Measurements from ENCODE around the gene FGF9. TPM values are rescaled to one million over a fixed set of nuclear protein-coding genes. Genes with fewer than 3 reads are reported as not detected.

FGF9 gene
- total RNA-seq, 1 experiment from 2014 or later: not detected

DNA sequence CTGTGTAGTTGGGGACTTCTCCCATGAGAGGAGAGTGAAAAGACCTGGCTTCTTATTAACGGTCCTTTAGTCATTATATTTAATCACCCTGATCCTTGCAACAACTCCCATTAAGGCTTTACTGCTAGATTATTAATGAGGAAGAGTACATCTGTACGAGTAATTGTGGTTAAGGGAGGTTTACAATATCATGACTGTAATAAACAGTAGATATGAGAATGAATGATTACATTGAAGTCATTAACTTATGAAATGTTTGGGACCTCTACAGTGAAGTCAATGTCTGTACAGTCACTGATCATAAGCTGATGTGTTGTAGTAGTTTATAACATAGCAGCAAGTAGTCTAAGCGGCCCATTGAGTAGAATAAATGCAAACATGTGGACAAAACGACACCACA, 24.7 kb downstream of the FGF9 start:
- intact Hi-C loops (cut with micrococcal nuclease): no loop called here
- CTCF ChIA-PET: no interaction called here
- Histone ChIP-seq H3K9ac (ENCODE audit: low read length) (no peak overlapping the region), H4K20me1 (ENCODE audit: low read length) (no peaks in the 10 kb centered on the region), H3K4me2 (ENCODE audit: low read length) (no peak overlapping the region), H2AFZ (ENCODE audit: low read length) (no peak overlapping the region), H3K79me2 (ENCODE audit: low read length) (no peaks in the 10 kb centered on the region), H3K27ac (ENCODE audit: low read length) (no peak overlapping the region), H3K27me3 (ENCODE audit: low read length) (peaks cover 66% of the 10 kb centered on the region), H3K36me3 (ENCODE audit: low read depth, low read length) (no peaks in the 10 kb centered on the region), H3K9me2 (replicated peaks; ENCODE audit: low read length) (no peaks in the 10 kb centered on the region), H3F3A (ENCODE audit: low read length, unreplicated experiment) (no peaks in the 10 kb centered on the region), H3K9me3 (ENCODE audit: low read length) (no peaks in the 10 kb centered on the region), H3K4me1 (ENCODE audit: insufficient read depth, low read length) (no peaks in the 10 kb centered on the region), H3K4me3 (ENCODE audit: low read length) (no peak overlapping the region)
- DNase-seq (no peak), ATAC-seq (no peak)
- TF ChIP-seq EZH2phosphoT487 (IDR thresholded peaks at IDR 0.05; ENCODE audit: borderline replicate concordance, low read length) (no peak), EZH2 (IDR thresholded peaks at IDR 0.05; ENCODE audit: low read length, unreplicated experiment) (no peak)
- TF ChIP-seq, protein P1, sequence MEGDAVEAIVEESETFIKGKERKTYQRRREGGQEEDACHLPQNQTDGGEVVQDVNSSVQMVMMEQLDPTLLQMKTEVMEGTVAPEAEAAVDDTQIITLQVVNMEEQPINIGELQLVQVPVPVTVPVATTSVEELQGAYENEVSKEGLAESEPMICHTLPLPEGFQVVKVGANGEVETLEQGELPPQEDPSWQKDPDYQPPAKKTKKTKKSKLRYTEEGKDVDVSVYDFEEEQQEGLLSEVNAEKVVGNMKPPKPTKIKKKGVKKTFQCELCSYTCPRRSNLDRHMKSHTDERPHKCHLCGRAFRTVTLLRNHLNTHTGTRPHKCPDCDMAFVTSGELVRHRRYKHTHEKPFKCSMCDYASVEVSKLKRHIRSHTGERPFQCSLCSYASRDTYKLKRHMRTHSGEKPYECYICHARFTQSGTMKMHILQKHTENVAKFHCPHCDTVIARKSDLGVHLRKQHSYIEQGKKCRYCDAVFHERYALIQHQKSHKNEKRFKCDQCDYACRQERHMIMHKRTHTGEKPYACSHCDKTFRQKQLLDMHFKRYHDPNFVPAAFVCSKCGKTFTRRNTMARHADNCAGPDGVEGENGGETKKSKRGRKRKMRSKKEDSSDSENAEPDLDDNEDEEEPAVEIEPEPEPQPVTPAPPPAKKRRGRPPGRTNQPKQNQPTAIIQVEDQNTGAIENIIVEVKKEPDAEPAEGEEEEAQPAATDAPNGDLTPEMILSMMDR (conservative IDR thresholded peaks at IDR 0.05; ENCODE audit: low read depth, low read length): no peak
- no TSS peak for BruUV-seq (replicated peaks)
- POLR2A ChIA-PET (ENCODE audit: unreplicated experiment): no interaction called here

DNA sequence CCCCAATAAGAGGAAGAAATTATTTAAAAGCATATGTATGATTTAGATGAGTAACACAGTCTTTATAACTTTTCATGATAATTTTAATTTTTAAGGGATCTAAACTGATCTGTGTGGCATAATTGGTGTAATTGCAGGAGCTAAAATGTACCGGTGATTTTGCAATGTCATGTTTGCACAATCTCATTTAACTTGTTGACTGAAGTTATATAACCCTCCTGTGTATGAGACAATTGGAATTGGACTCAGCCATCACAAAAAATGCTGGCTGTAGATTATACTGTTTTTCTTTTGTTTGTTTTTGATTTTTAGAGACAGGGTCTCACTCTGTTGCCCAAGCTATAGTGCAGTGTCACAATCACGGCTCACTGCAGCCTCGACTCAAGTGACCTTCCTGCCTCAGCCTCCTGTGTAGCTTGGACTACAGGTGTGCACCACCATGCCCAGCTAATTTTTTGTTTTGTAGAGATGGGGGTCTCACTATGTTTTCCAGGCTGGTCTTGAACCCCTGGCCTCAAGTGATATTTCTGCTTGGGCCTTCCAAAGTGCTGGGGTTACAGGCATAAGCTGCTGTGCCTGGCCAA, 26.1 kb downstream of the FGF9 start:
- intact Hi-C loops (cut with micrococcal nuclease): no loop called here
- no peaks in the 10 kb centered on the region for H3K9me3 ChIP-seq (ENCODE audit: low read length)
- no peaks in the 10 kb centered on the region for H3F3A ChIP-seq (ENCODE audit: low read length, unreplicated experiment)
- H3K79me2 ChIP-seq (ENCODE audit: low read length): no peaks in the 10 kb centered on the region
- H3K4me1 ChIP-seq (ENCODE audit: insufficient read depth, low read length): no peaks in the 10 kb centered on the region
- BruUV-seq (replicated peaks): no TSS peak
- ChIA-PET POLR2A (ENCODE audit: unreplicated experiment) (no interaction called here), CTCF (no interaction called here)
- TF ChIP-seq EZH2 (IDR thresholded peaks at IDR 0.05; ENCODE audit: low read length, unreplicated experiment) (no peak), EZH2phosphoT487 (IDR thresholded peaks at IDR 0.05; ENCODE audit: borderline replicate concordance, low read length) (no peak)
- TF ChIP-seq, protein P1 (conservative IDR thresholded peaks at IDR 0.05; ENCODE audit: low read depth, low read length): no peak
- H3K9ac ChIP-seq (ENCODE audit: low read length): no peak overlapping the region
- no peaks in the 10 kb centered on the region for H3K9me2 ChIP-seq (replicated peaks; ENCODE audit: low read length)
- no peaks in the 10 kb centered on the region for H3K36me3 ChIP-seq (ENCODE audit: low read depth, low read length)
- DNase-seq: no peak
- ATAC-seq: no peak
- peaks cover 61% of the 10 kb centered on the region for H3K27me3 ChIP-seq (ENCODE audit: low read length)
- no peak overlapping the region for H2AFZ ChIP-seq (ENCODE audit: low read length)
- H3K4me2 ChIP-seq (ENCODE audit: low read length): no peak overlapping the region
- no peak overlapping the region for H3K27ac ChIP-seq (ENCODE audit: low read length)
- no peak overlapping the region for H3K4me3 ChIP-seq (ENCODE audit: low read length)
- H4K20me1 ChIP-seq (ENCODE audit: low read length): no peaks in the 10 kb centered on the region

GRCh38 chr13:21698817-21699679, 28.2 kb downstream of the FGF9 start:
- no peaks in the 10 kb centered on the region for H4K20me1 ChIP-seq (ENCODE audit: low read length)
- H3K27ac ChIP-seq (ENCODE audit: low read length): no peak overlapping the region
- no peaks in the 10 kb centered on the region for H3K79me2 ChIP-seq (ENCODE audit: low read length)
- ChIA-PET CTCF (no interaction called here), POLR2A (ENCODE audit: unreplicated experiment) (no interaction called here)
- H2AFZ ChIP-seq (ENCODE audit: low read length): no peak overlapping the region
- intact Hi-C loops (cut with micrococcal nuclease): no loop called here
- H3K9me3 ChIP-seq (ENCODE audit: low read length): no peaks in the 10 kb centered on the region
- H3K4me3 ChIP-seq (ENCODE audit: low read length): no peak overlapping the region
- ATAC-seq (no peak), DNase-seq (no peak)
- H3K4me1 ChIP-seq (ENCODE audit: insufficient read depth, low read length): peaks cover 7% of the 10 kb centered on the region
- no peaks in the 10 kb centered on the region for H3F3A ChIP-seq (ENCODE audit: low read length, unreplicated experiment)
- no peaks in the 10 kb centered on the region for H3K36me3 ChIP-seq (ENCODE audit: low read depth, low read length)
- no peak overlapping the region for H3K4me2 ChIP-seq (ENCODE audit: low read length)
- no peak overlapping the region for H3K9ac ChIP-seq (ENCODE audit: low read length)
- H3K9me2 ChIP-seq (replicated peaks; ENCODE audit: low read length): no peaks in the 10 kb centered on the region
- TF ChIP-seq EZH2 (IDR thresholded peaks at IDR 0.05; ENCODE audit: low read length, unreplicated experiment): no peak
- TF ChIP-seq, protein P1 (conservative IDR thresholded peaks at IDR 0.05; ENCODE audit: low read depth, low read length): no peak
- TF ChIP-seq EZH2phosphoT487 (IDR thresholded peaks at IDR 0.05; ENCODE audit: borderline replicate concordance, low read length): no peak
- peaks cover 43% of the 10 kb centered on the region for H3K27me3 ChIP-seq (ENCODE audit: low read length)
- BruUV-seq (replicated peaks): no TSS peak
